GM12873 (cell line): ENCODE data around the gene MED14.

Experiments
- TF ChIP-seq, protein P1 (sequence below): IDR thresholded peaks from 2 replicates; pipeline ENCODE4 v1.5.1; 2012; ENCODE audit warnings: low read depth, mild to moderate bottlenecking, moderate library complexity, low read length, control low read depth; ENCODE audit not compliant: insufficient read depth; ENCODE audit errors: missing control alignments

MED14 gene

DNA sequence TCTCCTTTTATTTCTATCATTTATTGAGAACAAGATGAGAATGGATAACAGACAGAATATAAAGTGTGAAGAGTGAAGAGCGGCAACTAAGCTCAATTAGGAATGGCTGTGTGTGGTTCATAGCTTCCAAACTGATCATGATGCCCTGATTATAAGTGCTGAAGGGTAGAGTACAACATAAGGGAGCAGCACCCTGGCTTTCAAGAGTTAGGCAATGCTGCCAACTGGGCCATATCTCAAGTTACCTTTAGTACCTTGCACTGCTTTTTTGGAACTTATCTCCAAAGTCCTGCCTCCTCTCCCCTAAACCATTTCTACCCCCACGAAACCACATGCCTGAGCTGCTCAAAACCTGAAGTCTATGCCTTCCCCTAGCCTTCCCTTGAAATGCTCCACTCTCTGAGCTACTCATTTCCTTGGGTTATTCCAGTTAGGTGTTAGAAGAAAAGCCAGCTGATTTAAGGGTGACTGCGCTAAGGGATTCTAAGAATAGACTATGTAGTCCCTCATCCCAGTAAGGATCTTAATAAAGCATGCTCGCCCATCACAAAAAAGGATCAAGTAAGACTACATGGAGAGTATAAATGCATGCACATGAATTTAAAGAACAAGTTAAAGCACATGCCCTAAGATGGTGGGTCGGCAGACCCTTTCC, 29.6 kb downstream of the MED14 start:
- TF ChIP-seq, protein P1, sequence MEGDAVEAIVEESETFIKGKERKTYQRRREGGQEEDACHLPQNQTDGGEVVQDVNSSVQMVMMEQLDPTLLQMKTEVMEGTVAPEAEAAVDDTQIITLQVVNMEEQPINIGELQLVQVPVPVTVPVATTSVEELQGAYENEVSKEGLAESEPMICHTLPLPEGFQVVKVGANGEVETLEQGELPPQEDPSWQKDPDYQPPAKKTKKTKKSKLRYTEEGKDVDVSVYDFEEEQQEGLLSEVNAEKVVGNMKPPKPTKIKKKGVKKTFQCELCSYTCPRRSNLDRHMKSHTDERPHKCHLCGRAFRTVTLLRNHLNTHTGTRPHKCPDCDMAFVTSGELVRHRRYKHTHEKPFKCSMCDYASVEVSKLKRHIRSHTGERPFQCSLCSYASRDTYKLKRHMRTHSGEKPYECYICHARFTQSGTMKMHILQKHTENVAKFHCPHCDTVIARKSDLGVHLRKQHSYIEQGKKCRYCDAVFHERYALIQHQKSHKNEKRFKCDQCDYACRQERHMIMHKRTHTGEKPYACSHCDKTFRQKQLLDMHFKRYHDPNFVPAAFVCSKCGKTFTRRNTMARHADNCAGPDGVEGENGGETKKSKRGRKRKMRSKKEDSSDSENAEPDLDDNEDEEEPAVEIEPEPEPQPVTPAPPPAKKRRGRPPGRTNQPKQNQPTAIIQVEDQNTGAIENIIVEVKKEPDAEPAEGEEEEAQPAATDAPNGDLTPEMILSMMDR, result no peak

DNA sequence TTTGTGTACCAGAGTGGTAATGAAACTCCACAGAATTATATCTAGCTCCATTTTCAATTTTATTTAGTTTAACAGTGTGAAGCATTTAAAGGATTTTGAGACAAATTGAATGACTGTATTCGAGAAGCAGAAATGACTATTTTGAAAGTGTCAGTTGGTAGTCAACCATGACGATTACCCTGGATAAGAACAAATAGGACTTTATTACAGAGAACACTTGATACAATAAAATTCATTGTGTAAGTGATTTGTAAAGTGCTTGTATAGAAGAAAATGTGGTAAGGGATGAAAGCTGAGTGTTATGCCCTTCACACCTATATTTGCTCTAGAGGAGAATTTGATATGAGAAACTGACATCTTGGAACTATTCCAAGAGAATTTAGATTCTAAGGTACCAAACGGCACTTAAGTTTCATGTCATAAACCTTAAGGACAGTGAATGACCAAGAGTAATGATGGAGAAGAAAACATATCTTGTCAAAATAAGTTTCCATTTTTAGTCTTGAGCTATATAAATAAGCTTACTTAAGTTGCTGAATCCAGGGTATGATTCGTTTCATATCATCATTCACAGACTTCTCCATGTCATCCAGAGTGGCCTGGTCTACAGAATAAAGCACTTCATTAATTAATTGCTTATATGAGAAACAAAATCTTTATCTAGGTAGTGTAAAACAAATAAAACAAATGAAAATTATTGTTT, 34.6 kb downstream of the MED14 start:
- TF ChIP-seq, protein P1, result no peak

DNA sequence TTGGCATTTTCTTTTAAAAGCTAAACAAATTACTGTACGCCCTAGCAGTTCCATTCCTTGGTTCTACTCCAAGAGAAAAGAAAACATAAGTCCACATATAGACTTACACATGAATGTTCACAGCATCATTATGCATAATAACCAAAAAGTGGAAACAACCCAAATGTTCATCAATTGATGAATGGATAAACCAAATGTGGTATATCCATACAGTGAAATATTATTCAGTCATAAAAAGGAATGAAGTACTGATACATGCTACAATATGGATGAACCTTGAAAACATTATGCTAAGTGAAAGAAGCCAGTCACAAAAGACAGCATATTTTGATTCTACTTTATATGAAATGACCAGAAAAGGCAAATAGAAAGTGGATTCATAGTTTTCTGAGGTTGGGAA, 36.5 kb downstream of the MED14 start:
- TF ChIP-seq, protein P1, result no peak

DNA sequence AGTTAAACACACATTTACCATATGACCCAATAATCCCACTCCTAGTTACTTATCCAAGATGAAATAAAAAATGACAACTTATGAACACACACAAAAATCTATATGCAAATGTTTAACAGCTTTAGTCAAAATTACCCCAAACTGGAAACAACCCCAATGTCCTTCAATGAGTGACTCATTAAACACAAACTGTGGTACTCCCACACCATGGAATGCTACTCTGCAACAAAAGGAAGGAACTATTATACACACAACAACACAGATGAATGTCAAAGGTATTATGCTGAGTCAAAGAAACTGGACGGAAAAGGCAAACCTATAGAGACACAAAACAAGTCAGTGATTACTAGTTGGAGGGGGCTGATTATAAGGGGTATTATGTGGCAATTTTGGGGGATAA, 40.5 kb downstream of the MED14 start:
- TF ChIP-seq, protein P1, result no peak

DNA sequence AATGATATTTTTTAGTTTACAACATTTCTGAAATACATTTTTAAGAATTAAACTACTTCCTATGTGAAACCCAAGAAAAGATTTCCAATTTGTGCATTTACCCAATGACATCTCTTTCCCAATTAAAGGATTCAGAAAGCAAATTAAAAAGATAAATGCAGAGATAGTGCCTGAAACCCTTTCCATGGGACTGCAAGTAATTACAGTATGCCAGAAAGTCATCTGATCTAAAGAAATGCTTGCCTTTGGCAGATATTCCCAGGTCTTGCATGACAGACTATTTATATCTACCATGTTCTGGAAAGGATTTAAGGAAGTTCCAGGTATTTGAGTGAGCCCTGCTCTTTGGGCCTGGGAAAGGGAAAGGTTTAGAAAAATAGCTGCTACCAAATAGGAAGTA, 46.4 kb downstream of the MED14 start:
- TF ChIP-seq, protein P1, result no peak

DNA sequence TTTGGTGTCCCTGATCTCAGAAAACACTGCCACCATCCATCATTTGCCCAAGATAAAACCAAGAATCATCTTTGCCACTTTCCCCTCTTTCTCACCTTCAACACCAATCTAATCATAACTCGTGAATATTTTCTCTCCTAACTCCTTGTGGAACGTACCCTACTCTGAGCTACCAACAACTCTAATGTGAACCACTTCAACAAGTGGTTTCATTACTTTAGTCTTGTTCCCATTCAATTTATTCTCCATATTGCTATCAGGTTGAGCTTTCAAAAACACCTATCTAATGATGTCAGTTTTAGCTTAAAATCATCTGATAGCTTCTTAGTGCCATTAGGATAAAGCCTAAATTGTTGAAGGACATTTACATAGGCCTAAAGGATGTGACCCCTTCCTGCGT, 48.2 kb downstream of the MED14 start:
- TF ChIP-seq, protein P1, result no peak

DNA sequence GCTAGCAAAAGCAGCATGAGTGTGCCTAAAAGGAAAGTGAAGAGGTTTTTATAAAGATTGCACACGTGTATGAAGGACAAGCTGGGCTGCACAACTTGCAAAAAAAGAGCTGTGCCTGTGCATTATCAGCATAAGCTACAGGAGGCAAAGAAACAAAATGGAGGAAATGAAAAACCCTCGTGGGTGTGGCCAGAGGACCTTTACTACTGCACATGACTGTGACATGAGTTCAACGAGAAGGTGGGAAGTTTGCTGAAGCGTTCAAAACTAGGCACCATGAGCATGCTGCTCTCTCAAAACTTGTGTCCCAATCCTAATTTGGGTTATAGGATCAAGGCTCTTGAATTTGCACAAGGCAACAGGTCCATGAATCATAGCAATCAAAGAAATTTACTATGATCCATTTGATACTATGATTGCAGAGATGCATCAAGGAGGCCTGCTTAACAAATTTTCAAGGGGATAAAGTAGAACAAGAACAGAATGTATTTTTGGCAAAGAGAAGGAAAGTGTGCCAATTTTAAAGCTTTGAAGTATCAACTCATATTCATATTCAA, 49.9 kb downstream of the MED14 start:
- TF ChIP-seq, protein P1, result no peak
